HG03432 (cell line): ENCODE results near the gene HHAT.

ENCODE experiments used
- ATAC-seq: cut with Tn5 transposase; IDR thresholded peaks from one replicate; pipeline ENCODE4 v1.9.1; 2021; ENCODE audit warnings: mild to moderate bottlenecking, moderate library complexity; ENCODE audit not compliant: unreplicated experiment

The HHAT gene

GRCh38 chr1:210313046-210313595, 15.6 kb upstream of the HHAT start:
- no peak for ATAC-seq

- ATAC-seq: no peak
Measured at GRCh38 chr1:210313921-210314320, 14.8 kb upstream of the HHAT start.

GRCh38 chr1:210315529-210315928, 13.2 kb upstream of the HHAT start:
- ATAC-seq: no peak

GRCh38 chr1:210321131-210321530, 7.6 kb upstream of the HHAT start:
- no peak for ATAC-seq

GRCh38 chr1:210321552-210321951, 7.2 kb upstream of the HHAT start:
- no peak for ATAC-seq

- no peak for ATAC-seq
Measured at GRCh38 chr1:210323957-210324356, 4.7 kb upstream of the HHAT start.

GRCh38 chr1:210325026-210325670, 3.6 kb upstream of the HHAT start:
- ATAC-seq: no peak

GRCh38 chr1:210328032-210328745, 513 bp upstream of the HHAT start:
- no peak for ATAC-seq

GRCh38 chr1:210330279-210330866, 1.7 kb downstream of the HHAT start:
- ATAC-seq: no peak

- ATAC-seq: no peak
Measured at GRCh38 chr1:210332233-210332632, 3.5 kb downstream of the HHAT start.

GRCh38 chr1:210332719-210333398, 4.2 kb downstream of the HHAT start:
- peak; percentile 78 for ATAC-seq

- ATAC-seq: no peak
Measured at GRCh38 chr1:210335001-210335400, 6.3 kb downstream of the HHAT start.

- no peak for ATAC-seq
Measured at GRCh38 chr1:210336362-210336761, 7.7 kb downstream of the HHAT start.

- ATAC-seq: no peak
Measured at GRCh38 chr1:210339500-210339899, 10.8 kb downstream of the HHAT start.

GRCh38 chr1:210340311-210340710, 11.6 kb downstream of the HHAT start:
- ATAC-seq: peak; percentile 27

GRCh38 chr1:210340841-210341240, 12.1 kb downstream of the HHAT start:
- no peak for ATAC-seq

- peak; percentile 66 for ATAC-seq
Measured at GRCh38 chr1:210342986-210343780, 14.5 kb downstream of the HHAT start.

- ATAC-seq: no peak
Measured at GRCh38 chr1:210344706-210345105, 16.0 kb downstream of the HHAT start.

- peak; percentile 52 for ATAC-seq
Measured at GRCh38 chr1:210347112-210347511, 18.4 kb downstream of the HHAT start.

- ATAC-seq: no peak
Measured at GRCh38 chr1:210351496-210351895, 22.8 kb downstream of the HHAT start.

- ATAC-seq: no peak
Measured at GRCh38 chr1:210352575-210352974, 23.9 kb downstream of the HHAT start.
